HG02970 (cell line): ENCODE results near the gene VWC2L.

ENCODE experiments used
- ATAC-seq: cut with Tn5 transposase; IDR thresholded peaks from one replicate; pipeline ENCODE4 v1.9.1; 2021; ENCODE audit warnings: mild to moderate bottlenecking, moderate library complexity, moderate number of reproducible peaks; ENCODE audit not compliant: unreplicated experiment, low FRiP score

The VWC2L gene

DNA sequence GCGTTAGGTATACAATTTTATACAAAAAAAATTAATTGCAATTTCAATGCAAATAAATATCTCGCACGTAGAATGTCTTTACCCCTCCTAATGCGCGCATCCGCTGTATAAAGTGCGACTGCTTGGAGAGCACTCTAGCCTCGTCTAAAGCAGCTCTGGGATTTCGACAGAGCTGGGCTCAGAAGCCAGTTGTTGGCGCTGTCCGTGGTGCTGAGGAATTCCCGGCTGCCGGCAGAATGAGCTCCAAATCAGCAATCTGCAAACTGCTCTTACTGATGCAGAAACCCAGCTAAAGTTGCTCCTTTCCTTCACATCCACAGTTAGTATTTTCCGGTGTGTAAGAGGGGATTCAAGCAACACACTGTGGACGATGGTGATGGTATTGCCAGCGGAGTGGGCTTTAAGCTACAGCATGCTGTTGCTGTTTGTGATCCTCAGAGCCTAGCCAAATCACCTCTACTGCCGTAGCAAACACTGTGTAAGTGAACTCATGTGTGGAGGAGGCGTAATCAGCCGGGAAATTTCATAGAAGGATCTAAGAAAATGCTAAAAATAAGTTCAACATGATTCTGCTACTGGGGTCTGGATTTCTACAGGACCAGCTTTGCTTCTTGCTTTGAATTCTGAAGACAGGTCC lies at the start of gene VWC2L:
TSS of gene VWC2L (plus strand) at position 137 of the 637 bp plus-strand sequence. CDS start 3,140 bp downstream, outside the sequence.
- ATAC-seq, result no peak

DNA sequence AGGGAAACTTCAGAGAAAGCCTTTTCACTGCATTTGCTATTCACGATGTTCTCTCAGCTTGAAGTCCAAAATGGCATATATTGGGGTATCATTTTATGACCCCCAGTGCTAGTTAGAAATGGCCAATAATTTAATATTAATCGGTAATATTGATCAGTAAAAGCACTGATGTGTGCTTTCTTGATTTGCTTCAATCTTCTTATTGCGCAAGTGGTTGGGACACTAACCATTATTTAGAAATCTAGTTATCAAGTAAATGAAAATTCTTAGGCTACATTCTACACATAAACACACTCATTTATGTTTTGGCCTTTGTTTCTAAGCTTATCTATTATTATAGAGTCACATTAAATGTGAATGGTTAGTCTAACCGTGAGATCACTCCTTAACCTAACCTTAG lies 49.7 kb upstream of the VWC2L start:
- ATAC-seq, result no peak

DNA sequence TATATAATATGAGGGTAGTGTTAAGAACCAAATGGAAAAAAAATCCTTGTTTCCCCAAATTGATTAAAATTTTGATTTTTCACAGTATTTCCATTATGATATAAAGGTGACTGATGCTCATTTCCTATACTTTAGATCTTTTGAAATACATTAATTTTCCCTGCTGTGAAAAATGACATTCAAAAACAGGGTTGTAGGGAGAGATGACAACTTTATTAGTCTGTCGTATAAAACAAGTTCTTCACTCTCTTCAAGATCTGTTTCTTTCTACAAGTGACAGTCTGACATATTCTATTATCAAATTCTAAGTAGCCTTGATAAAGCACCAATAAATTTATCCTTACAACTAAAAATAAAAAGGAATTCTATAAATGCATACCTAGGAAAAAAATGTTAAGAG lies 45.3 kb upstream of the VWC2L start:
- no peak for ATAC-seq

DNA sequence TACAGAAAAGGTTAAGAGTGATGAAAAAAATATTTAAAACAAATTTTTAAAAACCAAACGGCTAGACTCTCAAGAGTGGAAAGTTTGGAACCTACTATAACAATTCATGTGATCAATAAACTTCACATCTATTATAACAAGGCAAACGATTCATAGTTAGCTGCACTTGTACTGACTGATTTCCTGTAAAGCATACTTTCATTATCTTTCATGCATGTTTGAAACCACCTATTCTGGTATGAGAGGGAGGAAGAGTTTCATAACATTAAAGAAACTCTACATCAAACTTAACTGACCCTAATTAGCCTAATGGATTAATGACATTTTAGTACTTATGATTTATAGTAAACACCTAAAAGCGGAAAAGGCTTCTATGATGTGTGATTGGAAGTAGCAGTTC lies 43.7 kb upstream of the VWC2L start:
- no peak for ATAC-seq

DNA sequence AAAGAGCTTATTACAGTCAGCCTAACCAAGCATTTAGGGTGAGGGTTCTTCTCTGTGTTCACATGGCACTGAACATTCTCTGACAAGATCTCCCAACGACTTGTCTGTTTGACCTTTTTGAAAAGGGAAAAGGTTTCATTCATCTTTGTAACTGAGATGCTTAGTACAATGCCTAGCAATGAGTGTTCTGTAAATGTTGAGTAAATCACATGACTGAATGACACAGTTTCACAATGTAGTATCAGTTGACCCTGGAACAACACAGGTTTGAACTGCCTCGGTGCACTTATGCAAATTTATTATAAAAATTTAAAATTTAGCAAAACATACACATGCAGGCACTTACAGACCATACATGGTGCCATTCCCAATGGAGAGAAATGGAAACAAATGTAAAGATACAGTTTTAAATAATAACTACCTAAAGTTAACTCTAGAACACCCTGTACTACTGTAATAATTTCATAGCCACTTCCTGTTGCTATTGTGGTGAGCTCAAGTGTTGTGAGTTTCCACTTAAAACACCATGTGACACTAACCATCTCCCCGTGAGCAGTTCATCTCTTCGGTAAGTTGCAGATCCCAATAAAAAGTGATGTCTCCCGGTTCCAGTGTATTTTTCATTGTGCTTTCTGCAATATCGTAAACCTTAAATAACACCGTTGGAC lies 34.1 kb upstream of the VWC2L start:
- ATAC-seq, result no peak

DNA sequence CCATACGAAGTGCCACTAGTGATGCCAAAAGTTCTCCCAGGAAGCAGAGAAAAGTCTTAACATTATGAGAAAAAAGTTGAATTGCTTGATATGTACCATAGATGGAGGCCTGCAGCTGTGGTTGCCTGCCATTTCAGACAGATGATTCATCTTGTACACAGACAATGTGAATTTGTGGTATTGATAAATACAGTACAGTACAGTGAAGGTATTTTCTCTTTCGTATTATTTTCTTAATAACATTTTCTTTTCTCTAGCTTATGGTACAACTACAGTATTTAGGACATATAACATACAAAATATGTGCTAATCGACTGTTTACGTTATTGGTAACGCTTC lies 33.6 kb upstream of the VWC2L start:
- no peak for ATAC-seq

DNA sequence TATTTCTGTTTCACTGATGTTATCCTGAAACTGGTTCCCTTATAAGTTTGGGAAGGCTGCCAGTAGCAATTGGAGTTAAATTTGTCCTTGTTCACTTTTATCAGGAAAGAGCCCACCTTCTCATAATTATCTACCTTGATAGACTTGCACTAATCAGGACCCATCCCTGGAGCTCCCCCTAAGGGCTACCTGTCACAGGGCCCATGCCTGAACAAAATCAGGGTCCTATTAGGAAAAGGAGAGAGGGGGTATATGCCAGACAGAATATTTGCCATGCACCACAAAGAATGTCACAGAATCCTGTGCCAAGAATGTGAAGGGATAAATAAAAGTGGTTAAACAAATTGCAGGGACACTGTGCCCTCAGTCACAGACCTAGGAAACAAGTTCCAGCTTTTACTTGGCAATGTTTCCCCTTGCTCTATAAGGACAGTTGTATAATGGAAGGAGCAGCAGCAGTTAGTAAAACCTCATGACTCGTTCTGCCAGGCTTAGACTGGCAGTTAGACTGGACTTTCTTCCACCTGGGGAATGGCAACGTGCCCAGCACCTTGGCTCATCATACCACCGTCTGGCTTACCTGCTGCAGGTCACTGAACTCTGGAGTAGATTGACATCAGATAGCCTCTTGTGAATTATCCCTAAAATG lies 32.3 kb upstream of the VWC2L start:
- ATAC-seq, result no peak

DNA sequence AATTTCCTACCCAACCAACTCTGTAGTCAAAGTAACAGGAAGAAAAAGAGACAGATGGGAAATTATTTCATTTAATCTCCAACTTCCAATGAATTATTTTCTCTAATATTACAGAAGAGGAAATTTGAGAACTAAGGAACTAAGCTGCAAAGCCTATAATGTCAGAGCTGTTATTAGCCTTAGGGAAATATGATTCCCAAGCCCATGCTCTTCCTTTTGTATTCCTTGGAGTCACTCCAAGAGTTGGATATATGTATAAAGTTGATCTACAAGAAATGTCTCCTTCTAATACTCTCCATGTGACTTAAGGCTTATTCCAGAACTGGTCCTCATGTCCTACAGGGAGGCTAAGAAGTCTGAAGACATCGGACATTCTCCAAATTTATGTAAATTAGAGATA lies 31.6 kb upstream of the VWC2L start:
- ATAC-seq, result no peak

DNA sequence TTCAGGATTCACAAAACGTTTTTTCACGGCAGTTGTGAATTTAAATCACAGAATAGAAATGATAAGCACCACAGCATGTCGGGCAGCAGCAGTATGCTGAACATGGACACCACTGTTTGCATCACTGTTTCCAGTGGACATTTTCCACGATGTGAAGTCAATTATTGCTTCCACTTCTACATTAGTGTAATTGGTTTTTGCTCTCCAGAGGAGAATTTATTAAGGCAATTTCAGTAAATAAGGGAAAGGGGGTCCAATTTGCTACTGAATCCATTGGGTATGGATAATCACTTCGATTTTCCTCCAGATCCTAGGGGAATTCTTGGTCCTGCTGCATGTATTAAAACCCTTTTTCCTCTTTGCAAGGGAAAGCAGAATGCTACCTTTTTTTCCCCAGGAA lies 30.2 kb upstream of the VWC2L start:
- no peak for ATAC-seq

DNA sequence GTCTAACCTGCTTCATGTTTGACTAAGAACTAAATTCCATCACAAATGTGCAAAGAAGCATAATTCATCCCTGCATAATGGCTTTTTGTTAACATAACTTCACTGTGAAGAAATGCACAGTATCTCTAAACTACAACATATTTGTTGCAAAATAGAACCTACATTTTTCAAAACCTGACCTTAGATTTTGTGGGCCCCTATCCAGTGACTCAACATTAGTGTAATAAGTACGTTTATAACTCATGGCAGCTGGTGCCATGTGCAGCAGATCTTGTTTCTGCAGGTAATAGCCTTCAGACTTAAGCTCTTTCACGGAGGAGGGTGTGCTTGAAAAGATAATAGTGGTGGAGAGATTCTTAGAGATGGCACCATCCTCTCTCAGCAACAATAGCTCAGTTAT lies 28.6 kb upstream of the VWC2L start:
- no peak for ATAC-seq

DNA sequence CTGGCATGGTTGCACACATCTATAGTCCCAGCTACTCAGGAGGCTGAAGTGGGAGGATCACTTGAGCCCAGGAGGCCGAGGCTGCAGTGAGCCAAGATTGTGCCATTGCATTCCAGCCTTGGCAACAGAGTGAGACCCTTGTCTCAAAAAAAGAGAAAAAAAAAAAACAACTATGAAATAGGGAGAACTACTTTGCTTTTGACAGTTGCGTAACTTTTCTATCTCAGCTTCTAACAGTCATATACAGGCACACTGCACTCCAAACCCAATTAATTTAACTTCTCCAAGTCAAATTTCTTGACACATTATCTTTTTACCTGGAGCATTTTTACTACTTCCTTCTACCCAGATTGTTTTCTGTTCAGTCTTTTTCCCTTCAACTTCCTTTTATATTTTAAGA lies 24.1 kb upstream of the VWC2L start:
- ATAC-seq, result no peak

DNA sequence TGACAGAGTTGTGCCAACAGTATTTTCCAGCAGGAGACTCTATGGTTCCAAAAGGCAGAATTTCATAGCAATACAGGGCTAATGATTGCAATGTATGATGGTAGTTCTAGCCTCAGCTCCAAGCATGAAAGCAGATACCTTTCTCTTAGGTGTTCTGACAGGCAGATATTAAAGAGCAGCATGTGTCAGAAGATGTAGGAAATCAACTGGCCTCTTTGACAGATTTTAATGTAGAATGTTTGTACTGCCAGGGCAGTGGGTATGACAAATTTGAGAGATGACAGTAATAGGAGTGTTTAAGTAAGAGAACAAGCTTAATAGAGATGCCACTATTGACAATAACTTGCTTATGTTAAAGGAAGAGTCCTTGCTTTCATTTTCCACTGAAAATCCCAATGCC lies 21.5 kb upstream of the VWC2L start:
- ATAC-seq, result no peak

DNA sequence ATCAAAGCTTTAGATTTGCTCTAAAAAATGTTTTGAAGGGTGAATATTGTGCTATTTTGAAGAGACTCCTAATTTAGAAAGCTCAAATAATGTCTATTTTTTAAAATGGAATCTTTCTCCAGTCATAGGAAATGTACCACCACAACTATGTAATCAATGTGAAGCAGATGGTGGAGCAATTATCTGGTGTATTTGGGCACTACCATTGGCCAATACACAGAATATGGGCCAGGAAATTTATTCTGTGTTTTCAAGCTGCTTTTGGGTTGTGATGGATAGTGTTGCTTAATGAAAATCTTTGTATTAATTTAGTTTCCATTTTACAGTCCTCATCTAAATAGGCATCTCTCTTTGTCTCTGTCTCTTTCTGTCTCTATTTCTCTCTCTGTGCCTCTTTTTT lies 17.1 kb upstream of the VWC2L start:
- no peak for ATAC-seq

DNA sequence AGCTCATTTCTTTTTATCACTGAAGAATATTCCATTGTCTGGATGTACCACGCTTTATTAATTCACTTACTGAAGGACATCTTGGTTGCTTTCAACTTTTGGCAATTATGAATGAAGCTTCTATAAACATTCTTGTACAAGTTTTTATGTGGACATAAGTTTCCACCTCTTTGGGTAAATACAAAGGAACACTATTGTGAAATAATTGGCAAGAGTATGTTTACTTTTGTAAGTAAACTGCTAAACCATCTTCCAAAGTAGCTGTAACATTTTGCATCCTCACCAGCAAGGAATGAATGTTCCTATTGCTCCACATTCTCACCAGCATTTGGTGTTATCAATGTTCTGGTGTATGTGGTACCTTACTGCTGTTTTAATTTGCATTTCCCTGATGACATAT lies 15.8 kb upstream of the VWC2L start:
- no peak for ATAC-seq

DNA sequence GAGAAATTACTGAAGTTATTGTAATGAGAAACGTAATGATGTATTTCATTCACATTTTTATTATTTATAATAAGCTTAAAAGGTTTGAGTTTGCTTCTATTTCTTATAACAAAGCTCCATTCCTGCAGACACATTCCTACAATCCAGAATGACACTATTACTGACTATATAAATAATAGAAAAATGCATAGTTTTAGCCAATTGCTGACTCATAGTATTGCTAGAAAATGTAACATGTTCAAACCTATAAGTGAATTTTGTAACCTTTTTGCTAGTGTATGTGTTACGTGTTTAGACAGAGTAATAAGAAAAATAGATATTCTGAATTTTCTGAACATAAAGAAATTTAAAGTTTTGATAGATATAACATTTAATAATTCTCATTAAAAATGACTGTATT lies 9.3 kb upstream of the VWC2L start:
- ATAC-seq, result no peak

DNA sequence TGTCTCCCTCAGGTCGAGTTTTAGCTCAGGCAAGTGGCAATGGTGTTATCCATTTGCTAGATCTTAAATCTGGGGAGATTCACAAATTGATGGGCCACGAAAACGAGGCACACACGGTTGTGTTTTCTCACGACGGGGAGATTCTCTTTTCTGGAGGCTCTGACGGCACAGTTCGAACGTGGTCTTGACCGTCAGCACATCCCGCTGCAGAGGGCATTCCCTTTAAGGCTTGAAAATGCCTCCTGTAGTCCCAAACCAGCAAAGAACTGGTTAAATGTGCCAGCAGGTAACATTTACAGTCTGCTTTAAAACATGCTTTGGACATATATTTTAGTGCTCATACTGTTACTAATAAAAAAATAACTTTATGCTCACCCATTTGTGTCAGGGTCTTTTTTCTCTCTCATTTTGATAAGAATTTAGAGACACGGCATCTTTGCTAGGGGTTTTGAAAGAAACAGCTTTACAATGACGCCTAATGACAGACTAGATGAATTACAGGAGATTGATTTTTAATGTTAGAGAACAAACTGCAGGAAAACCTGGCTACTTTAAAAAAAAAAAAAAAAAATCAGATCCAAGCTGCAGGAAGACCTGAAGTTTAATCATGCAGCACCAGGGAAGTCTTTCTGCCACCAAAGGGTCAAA lies 602 bp upstream of the VWC2L start:
- ATAC-seq, result no peak

DNA sequence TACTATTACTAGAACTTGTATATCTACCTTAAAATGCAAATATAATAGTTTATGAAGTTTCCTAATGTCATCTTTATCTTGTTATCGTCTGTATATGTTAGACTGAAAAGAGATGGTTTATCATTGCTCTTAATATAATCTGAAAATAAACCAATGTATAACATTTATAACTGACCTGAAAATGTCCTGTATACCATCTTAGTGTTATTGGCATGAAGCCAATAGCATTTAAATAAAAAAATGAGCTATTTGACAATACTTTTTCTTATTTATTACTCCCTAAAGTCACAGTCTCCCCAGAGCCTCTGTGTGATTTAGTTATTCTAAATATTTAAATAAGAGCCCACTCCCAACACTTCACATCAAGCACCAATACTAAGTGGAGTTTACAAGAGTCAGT lies 1.8 kb downstream of the VWC2L start:
- ATAC-seq, result no peak

DNA sequence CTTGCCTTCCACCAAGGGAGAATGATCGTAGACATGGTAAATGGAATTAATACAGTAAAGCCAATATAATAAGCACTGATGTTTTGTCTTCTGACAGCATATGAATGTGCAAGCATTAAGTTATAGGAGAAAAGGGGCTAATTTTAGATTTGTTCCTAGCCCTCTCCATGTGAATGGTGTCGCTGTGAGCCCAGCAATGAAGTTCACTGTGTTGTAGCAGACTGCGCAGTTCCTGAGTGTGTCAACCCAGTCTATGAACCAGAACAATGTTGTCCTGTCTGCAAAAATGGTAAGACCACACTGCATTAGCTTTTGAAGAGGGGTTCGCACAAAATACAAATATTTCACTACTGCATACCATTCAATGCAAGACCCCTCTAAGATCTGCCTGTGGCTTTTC lies 25.6 kb downstream of the VWC2L start:
- ATAC-seq, result no peak

DNA sequence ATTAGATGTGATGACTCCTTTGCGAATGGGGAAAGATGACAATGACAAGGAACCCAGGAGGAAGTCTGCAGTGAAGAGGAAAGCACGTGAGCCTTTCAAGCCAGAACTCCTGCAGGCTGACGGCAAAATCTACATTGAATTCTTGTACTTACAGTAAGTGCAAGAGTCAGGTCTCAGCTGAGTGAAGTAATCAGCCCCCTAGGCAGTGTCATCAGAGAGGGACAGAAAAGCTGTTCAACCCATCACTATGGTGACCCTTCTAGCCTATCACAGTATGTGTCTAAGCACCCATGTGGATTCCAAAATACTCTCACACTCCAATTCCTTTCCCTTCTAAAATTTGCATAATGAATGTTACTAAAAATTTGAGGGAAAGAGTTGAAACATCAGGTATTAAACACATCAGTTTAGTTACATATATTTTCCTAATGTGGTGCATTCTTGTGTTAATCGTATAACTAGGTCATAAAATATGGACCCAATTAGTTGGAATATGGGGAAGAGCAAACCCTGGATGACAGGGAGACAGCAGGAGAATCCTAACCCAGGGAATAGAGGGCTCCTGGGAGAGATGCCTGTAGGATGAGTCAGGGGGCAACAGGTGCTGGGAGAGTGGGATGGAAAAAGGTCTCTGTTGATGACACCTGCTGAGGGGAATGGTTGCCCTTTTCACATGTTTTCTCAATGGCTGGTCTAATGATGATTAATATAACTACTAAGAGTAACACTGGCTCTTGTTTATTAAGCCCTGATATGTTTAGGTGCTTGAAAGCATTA lies 39.5 kb downstream of the VWC2L start:
- no peak for ATAC-seq

DNA sequence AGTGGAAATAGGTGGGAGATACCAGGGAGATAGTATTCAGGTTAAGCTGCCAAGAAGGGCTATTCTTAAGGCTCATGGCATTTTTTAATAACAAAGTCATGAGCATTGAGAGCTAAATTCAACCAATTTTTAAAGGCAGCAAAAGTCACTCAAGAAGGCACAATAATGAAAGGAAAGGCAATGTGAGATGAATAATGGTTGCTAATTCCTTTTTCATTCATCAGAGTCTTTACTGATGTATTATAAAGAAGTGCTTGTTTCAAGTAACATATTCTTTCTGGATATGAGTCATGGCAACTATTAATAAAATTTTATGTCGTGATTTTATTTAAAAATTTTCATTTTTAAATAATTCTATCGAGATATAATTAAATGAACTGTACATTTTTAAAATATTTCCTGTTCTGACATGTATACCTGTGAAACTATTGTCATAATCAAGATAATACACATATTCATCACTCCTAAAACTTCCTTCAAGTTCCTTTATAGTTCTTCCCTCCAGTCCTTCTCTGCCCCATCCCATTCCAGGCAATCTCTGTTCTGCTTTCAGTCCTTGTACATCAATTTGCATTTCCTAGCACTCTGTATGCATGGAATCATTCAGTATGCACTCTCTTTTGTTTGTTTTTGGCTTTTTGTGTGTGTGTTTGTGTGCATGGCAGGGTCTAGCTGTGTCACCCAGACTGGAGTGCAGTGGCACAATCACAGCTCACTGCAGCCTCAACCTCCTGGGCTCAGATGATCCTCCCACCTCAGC lies 40.8 kb downstream of the VWC2L start:
- ATAC-seq, result no peak
